ENCODE results near the gene OPN1MW2. TPM values are rescaled to one million over a fixed set of nuclear protein-coding genes. Genes with fewer than 3 reads are reported as not detected.

OPN1MW2 gene
- total RNA-seq = not detected in 2 replicates

DNA sequence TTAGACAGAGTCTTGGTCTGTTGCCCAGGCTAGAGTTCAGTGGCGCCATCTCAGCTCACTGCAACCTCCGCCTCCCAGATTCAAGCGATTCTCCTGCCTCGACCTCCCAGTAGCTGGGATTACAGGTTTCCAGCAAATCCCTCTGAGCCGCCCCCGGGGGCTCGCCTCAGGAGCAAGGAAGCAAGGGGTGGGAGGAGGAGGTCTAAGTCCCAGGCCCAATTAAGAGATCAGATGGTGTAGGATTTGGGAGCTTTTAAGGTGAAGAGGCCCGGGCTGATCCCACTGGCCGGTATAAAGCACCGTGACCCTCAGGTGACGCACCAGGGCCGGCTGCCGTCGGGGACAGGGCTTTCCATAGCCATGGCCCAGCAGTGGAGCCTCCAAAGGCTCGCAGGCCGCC, at the start of gene OPN1MW2:
Gene OPN1MW2 (plus strand): TSS at position 301 of the 400 bp plus-strand sequence. CDS start 60 bp downstream, at position 361.

DNA sequence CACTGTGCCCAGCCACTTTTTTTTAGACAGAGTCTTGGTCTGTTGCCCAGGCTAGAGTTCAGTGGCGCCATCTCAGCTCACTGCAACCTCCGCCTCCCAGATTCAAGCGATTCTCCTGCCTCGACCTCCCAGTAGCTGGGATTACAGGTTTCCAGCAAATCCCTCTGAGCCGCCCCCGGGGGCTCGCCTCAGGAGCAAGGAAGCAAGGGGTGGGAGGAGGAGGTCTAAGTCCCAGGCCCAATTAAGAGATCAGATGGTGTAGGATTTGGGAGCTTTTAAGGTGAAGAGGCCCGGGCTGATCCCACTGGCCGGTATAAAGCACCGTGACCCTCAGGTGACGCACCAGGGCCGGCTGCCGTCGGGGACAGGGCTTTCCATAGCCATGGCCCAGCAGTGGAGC, 37.3 kb upstream of the OPN1MW2 start, which contains the start of gene OPN1MW:
Gene OPN1MW (plus strand): TSS at position 301 of the 400 bp plus-strand sequence. CDS start 82 bp downstream, at position 383.

DNA sequence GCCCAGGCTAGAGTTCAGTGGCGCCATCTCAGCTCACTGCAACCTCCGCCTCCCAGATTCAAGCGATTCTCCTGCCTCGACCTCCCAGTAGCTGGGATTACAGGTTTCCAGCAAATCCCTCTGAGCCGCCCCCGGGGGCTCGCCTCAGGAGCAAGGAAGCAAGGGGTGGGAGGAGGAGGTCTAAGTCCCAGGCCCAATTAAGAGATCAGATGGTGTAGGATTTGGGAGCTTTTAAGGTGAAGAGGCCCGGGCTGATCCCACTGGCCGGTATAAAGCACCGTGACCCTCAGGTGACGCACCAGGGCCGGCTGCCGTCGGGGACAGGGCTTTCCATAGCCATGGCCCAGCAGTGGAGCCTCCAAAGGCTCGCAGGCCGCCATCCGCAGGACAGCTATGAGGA, 37.7 kb downstream of the OPN1MW2 start, which contains the start of gene OPN1MW3:
Gene OPN1MW3 (plus strand): TSS at position 301 of the 400 bp plus-strand sequence. CDS start 38 bp downstream, at position 339.

Other genes with a start within 250 kb of the OPN1MW2 start
- 10.7 and 11.0 TPM in 2 replicates for gene HCFC1, start 247.9 kb upstream of the OPN1MW2 start, total RNA-seq
- 6.4 TPM in 2 replicates for gene TMEM187, start 247.0 kb upstream of the OPN1MW2 start, total RNA-seq
- gene IRAK1, start 199.9 kb upstream of the OPN1MW2 start, total RNA-seq = 40.0 and 54.2 TPM in 2 replicates
- 18.0 and 20.3 TPM in 2 replicates for gene MECP2, start 122.0 kb upstream of the OPN1MW2 start, total RNA-seq
- gene OPN1LW, start 75.5 kb upstream of the OPN1MW2 start, total RNA-seq = 0.43 TPM in 1 of 2 replicates, not detected in the other
- 0.17 and 0.43 TPM in 2 replicates for gene OPN1MW, start 37.2 kb upstream of the OPN1MW2 start, total RNA-seq
- 0.11 TPM in 1 of 2 replicates, not detected in the other for gene OPN1MW3, start 37.8 kb downstream of the OPN1MW2 start, total RNA-seq
- not detected in 2 replicates for gene TEX28, start 75.4 kb downstream of the OPN1MW2 start, total RNA-seq
- gene TKTL1, start 76.0 kb downstream of the OPN1MW2 start, total RNA-seq = not detected in 2 replicates
- 792 and 962 TPM in 2 replicates for gene FLNA, start 154.9 kb downstream of the OPN1MW2 start, total RNA-seq
- gene EMD, start 159.5 kb downstream of the OPN1MW2 start, total RNA-seq = 14.8 and 16.6 TPM in 2 replicates
- gene RPL10, start 178.6 kb downstream of the OPN1MW2 start, total RNA-seq = 3,109 and 3,856 TPM in 2 replicates
- gene DNASE1L1, start 189.5 kb downstream of the OPN1MW2 start, total RNA-seq = 78.9 and 88.2 TPM in 2 replicates
- 11.6 and 12.4 TPM in 2 replicates for gene TAFAZZIN, start 191.8 kb downstream of the OPN1MW2 start, total RNA-seq
- 78.6 and 82.4 TPM in 2 replicates for gene ATP6AP1, start 208.9 kb downstream of the OPN1MW2 start, total RNA-seq
- gene GDI1, start 217.4 kb downstream of the OPN1MW2 start, total RNA-seq = 38.3 and 56.6 TPM in 2 replicates
- gene FAM50A, start 224.4 kb downstream of the OPN1MW2 start, total RNA-seq = 49.4 and 56.8 TPM in 2 replicates
- 3.3 and 4.1 TPM in 2 replicates for gene PLXNA3, start 238.5 kb downstream of the OPN1MW2 start, total RNA-seq